HG02623 (cell line): ENCODE measurements around the gene PDIA4.
"Not testable (repeated sequence)": the region's sequence is repeated elsewhere in the genome, so short reads cannot be mapped to it uniquely, and the experiment has no call there.

Experiments used
- ATAC-seq: cut with Tn5 transposase; IDR thresholded peaks from one replicate; pipeline ENCODE4 v1.9.1; 2021; ENCODE audit warnings: moderate library complexity; ENCODE audit not compliant: unreplicated experiment

Gene PDIA4

DNA sequence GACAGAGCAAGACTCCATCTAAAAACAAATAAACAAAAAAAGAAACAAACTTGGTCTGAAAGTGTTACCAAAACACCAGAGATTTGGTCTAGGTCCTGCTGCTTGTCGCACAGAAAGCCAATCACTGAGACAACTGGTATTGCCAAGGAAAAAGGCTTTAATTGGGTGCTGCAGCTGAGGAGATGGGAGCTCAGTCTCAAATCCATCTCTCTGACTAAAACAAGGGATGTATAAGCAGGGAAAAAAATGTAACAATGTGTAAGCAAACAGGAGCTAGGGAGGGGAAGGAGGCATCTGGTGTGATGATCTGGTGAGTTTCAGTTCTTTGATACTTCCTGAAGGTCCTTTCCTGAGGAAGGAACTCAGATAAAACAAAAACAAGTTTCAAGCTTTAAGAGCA is 8.4 kb upstream of the PDIA4 start:
- no peak for ATAC-seq

DNA sequence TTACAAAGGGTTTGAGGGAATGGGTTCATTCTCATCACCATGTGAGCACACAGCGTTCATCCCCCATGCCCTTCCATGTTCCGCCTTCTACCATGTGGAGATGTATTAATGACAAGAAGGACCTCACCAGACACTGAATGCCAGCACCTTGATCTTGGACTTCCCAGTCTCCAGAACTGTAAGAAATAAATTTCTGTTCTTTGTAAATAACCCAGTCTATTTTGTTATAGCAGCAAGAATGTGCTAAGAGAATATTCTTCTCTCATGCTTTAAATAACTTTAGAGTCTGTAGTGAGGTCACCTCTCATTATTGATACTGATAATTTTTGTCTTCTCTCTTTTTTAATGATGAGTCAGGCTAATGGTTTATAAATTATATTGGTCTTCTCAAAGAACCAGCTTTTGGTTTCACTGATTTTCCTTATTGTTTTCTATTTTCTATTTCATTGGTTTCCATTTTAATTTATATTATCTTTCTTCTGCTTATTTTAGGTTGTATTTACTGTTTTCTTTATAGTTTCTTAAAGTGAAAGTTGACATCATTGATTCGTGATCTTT is 3.1 kb upstream of the PDIA4 start:
- no peak for ATAC-seq

DNA sequence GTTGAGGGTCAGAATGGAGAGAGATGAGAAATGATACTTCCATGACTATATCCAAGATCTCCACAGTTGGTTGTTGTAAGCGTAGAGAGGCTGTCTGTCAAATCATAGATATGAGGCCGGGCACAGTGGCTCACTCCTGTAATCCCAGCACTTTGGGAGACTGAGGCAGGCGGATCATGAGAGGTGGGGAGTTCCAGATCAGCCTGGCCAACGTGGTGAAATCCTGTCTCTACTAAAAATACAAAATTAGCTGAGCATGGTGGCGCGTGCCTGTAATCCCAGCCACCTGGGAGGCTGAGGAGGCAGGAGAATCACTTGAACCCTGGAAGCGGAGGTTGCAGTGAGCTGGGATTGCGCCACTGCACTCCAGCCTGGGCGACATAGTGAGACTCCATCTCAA is 2.1 kb upstream of the PDIA4 start:
- ATAC-seq: not testable (repeated sequence)

DNA sequence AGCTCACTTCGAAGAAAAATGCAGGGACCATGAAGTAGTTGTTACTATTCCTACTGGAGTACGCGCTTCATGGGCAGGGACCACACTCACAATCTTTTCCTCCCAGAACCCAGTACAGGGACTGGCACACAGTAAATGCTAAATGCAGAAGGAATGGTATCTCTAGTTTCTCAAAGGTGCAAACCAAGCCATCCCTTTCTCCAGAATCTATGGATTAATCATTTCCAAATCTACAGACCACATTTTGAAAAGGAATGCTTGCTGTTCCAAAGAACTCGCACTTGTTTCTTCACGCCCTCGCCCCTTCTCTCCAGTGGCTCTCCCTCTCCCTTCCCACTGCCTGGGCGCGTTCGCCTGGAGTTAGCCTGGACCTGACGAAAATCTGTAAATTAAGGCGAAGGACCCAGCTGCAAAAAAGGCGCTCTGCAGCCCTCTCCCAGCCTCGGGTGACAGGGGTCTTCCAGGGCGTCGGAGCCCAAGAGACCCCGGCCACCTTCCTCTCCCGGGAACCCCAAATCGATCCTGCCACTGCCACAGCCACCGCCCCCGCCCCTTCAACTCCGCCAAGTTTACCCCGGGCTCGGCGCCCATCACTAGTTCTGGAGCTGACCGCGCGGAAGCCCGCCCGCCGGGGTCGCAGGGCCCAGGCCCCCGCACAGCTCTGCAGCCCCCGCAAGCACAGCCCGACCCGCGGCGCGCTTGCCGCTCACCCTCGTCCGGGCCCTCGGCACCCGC is 527 bp downstream of the PDIA4 start:
- no peak for ATAC-seq

DNA sequence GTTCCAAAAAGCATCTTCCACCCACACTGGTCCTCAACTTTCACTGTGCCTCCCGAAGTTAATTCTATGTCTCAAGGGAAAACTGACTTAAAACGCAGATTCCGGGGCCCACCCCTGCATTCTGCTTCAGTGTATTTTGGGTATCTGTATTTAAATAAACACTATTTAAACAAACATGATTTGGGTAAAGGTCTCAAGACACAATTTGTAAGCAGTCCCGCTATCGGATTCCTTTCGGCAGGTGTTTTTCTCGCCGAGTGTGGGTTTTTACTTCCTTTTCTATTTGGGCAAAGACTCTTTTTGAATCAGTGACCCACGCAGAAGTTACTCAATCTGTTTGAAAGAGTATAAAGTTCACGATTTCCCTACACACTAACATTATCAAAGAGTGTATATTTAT is 1.2 kb downstream of the PDIA4 start:
- no peak for ATAC-seq

DNA sequence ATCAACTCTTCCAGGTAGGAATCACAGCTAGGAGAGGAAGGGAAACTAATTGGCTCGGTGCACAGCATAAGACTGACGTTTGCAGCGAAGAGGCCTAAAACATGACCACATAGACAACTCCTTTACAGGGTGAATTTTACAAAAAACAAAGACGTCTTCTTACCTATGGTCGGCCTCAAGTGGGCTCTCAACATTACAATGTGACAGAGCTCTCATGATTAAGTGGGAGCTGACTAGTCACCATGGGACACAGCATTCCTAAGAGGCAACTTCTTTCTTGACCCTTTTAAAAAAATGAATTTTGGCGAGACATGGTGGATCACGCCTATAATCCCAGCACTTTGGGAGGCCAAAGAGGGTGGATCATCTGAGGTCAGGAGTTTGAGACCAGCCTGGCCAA is 4.6 kb downstream of the PDIA4 start:
- no peak for ATAC-seq

DNA sequence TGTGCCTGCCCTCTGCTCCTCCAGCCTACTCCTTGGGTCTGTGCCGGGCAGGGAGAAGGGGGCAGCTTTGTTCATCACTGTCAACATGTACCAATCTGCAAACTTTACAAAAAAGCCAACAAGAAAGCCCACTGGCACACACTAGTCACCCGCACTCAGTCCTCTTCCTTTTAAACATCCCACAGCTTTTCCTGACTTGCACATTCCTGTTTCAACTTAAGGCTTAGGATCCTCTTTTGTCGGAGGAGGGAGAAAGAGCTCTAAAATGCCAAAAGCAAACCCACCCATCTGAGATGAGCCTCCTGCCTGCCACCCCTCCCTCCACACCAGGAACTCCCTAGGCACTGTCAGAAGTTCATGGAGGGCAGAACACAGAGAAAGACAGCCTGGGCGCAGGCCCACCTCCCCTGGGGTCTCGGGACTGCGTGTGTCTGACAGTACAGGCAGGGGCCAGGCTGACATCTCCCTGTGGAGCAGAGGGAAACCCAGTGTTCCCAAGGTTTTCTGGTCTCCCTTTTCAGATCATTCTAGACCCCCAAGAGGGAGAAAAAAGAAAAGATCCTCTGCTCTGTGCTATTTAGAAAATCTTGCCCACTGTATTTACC is 5.4 kb downstream of the PDIA4 start:
- ATAC-seq: no peak

DNA sequence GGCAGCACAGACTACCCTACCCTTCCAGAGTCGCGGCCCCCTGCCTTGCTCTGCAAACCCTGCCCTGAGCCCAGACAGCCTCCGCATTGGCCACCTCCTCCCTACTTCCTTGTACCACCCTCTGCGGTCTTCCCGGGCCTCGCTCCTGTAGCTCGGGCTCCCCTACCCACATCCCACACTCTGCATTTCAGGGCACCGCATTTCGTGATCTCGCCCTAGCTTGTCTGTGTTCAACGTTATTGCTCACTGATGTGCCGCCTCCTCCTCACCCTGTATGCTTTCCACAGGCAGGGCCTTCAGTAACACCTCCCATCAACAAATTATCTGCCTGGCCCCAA is 6.6 kb downstream of the PDIA4 start:
- no peak for ATAC-seq

DNA sequence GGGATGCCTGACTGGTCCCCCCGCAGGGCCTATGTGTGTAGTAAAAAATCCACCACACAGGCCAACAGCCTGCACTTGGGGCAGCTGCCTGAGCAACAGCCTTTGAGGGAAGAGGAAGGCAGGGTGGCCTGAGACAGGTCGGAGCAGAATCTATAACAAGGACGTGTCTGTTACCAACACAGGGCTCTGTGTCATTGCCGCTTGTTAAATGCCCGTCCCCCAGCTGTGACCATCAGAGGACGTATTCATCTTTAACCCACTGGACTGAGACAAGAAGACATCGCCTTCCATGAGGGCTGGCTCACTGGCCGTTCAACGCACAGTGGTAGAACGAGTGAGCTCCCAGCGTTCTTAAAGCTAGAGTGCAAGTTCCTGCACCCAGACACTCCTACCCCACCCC is 7.8 kb downstream of the PDIA4 start:
- no peak for ATAC-seq

DNA sequence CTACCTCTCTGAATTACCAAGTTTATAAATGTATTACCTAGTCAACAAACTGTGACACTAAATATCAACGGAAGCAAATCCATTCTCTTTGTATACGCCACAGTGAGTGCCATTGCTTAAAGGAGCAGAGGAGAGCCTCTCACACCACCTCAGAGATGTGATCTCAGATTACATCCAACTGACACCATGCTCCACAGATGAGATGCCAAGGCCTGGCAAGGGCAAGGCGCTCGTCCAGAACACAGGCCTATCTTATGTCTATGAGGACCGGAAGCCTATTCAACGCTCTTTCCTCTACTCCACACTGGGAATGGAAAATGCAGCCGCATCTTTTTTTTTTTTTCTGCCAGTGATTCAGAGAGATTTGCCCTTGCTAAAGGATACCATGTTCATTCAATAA is 11.4 kb downstream of the PDIA4 start:
- no peak for ATAC-seq

DNA sequence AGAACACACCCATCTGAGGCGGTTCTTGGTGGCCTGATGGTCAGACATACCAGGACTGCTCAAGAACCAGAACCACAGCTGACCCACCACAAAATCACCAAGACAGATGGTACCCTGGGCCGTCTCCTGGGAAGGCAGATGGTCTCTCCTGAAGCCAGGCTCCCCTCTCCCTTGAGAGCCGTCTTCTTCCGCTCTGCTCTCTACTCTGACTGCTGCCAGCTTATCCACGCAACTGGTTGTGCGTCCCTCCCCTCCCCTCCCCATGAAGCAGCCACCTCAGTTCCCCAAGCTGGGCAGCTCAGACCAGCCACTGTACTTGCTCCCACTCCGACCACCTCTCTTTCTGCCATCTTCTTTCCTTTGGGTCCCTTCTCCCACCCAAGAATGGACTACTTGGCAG is 14.0 kb downstream of the PDIA4 start:
- ATAC-seq: no peak

DNA sequence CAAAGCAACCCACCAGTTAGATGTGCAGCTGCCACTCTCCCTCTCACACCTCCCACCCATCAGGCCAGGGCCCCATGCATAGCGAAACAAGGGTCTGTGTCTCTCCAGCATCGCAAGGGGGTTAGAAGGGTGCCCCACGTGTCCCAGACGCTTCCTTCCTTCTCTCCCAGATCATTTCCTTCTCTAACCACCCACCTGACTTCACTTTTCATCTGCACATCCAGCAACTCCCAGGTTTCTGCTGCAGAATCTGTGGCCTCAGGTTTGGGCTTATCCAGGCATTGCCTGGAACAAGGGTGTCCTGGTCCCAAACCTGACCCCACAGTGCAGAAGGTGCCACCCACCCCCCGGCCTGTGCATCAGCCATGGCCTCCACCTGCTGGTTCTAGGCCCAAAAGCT is 14.4 kb downstream of the PDIA4 start:
- no peak for ATAC-seq

DNA sequence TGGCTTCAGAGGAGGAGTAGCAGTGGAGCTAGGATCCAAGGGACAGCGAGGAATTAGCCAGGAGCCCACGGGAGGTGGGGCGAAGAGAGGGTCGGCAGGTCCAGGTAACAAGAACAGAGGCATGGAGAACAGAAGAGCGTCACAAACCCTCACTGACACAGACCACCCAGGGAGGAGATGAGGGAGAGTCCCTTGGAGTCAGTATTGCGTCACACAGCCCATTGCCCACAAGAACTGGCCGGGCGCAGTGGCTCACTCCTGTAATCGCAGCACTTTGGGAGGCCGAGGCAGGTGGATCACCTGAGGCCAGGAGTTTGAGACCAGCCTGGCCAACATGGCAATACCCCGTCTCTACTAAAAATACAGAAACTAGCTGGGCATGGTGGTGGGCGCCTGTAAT is 15.6 kb downstream of the PDIA4 start:
- ATAC-seq: not testable (repeated sequence)

DNA sequence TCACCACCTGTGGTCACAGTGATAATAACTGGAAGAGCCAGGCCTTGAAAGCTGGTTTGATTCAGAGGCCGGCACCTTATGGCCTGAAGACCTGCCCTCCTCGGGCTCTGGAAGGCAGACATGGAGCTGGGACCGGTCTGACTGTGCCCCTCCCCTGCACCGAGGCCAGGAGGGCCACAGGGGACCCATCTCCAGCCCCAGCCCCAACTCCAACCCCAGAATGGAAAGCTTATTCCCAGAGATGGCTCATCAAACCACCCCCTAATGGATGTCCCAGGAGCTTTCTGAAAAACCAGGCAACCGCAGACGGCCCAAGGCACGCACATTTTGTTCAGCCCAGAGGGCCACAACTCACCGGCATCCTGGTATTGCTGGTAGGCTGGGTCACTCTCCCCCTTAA is 16.8 kb downstream of the PDIA4 start:
- no peak for ATAC-seq

DNA sequence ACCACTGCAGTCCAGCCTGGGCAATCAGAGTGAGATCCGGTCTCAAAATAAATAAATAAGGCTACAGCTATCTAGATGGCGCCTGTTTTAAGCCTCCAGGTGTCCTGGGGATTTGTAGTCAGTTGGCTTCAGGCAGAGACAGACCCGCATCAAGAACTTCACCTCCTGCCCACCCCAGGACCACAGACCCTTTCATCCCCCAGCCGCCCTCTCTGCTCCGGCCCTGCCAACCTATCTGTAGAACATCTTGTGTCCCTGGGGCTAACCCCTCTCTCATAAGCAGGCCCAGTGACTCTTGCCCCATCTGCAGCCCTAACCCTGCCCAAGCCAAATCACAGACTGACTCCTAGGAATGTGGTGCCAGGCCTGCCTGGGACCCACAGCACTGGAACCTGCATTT is 17.9 kb downstream of the PDIA4 start:
- no peak for ATAC-seq

DNA sequence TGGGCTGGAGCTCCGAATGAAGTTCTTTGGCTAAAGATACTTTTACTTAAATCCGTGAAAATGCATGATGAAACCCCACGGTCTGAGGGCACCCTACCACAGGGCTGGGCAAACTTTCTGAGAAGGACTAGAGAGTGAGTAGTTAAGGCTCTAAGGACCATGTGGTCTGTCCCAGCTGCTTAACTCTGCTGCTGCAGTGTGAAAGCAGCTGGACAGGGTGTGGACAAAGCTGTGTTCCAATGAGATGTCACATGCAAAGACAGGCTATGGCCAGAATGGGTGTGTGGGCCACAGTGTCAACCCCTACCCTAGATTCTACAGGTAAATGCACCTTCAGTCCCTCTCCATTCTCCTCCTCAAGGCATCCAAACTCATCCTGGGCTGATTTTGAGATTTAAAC is 18.8 kb downstream of the PDIA4 start:
- ATAC-seq: no peak

DNA sequence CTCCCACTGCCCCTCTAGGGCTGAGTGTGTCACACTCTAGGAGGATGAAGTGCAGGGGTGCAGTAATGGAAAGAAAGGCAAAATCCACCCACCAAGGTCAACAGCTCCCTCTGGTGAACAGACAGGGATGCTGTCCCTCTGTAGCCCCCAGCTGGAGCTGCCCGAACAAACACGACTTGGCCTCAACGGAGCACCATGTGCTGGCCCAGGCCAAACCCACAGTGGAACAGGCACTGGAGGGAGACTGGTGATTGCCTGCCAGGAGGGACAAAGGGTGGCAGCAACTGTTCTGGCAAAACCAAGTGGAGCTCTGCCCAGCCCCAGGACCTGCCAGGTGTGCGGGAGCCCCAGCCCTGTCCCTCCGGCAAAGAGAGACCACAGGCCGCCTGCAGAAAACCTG is 20.7 kb downstream of the PDIA4 start:
- ATAC-seq: no peak

DNA sequence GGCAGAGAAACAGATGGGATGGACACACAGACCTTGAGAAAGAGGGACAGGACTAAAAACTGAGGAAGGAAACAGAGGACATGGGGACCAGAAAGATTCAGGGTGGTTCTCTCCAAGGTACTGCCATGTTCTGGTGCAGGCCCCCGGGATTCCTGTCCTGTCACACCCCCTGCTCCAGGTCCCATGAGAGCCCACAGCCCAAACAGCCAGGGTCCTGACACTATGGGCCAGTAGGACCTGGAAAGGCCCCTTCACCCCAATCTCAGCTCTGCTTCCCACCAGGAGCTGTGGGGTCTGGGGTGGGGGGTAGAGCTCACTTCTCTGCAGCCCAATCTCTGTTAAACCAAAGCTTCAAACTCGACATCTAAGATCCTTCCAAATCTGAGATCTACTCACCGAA is 21.2 kb downstream of the PDIA4 start:
- ATAC-seq: no peak

DNA sequence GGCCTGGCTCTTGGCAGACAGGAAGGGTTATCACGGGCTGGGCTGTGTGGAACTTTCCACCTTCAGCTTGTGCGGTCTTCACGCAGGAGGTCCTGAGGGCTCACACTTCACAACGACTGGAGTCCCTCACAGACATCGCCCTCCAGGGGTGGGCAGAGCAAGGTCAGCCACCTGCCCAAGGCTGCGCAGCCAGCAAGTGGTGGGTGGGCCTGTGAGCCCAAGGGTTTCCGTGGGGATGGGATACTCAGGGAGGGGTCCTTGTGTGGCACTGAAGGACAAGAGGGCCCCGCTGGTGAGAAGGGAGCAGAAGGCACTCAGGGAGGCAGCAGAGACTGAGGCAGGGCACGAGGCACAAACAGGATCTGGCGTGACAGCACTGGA is 22.0 kb downstream of the PDIA4 start:
- no peak for ATAC-seq

DNA sequence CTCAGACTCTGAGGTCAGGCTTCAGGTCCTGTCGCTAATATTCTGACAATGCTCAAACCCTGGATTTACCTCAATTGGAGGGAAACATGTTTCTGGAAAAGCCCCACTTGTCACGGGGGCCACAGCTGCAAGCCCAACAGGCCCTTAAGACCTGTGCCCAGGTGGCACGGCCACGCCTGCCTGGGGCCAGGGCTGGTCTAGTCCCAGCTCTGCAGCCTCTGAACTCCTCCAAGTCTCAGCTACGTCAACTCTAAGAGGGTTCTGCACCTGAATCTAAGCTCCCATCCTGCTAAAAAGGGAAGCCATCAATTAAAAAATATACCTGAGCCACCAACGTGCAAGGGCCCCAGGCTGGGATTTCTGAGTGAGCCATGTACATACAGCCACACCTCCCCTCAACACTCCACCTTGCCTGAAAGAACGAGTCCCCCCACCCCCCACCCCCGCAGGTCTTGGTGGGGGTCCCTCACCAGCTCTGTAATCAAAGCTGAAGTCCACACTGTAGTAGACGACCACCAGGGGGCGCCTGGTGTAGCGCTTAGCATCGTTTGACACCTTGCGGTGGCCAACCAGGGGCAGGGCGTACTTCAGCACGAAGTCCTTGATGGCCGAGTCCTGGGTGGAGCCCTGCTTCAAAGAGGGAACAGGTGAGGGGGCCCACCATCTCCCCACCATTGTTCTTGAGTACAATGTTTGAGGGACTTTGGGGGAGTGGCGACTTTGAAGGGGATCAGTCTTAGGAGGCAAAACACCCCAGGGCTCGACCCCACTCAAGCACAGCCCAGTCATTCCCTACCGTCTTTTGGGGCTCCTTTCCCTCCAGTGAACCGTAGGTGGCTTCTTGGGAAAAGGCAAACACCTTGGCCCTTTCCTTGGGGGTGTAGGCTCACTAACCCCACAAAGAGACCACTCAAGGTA is 22.6 kb downstream of the PDIA4 start:
- ATAC-seq: peak; percentile 63

DNA sequence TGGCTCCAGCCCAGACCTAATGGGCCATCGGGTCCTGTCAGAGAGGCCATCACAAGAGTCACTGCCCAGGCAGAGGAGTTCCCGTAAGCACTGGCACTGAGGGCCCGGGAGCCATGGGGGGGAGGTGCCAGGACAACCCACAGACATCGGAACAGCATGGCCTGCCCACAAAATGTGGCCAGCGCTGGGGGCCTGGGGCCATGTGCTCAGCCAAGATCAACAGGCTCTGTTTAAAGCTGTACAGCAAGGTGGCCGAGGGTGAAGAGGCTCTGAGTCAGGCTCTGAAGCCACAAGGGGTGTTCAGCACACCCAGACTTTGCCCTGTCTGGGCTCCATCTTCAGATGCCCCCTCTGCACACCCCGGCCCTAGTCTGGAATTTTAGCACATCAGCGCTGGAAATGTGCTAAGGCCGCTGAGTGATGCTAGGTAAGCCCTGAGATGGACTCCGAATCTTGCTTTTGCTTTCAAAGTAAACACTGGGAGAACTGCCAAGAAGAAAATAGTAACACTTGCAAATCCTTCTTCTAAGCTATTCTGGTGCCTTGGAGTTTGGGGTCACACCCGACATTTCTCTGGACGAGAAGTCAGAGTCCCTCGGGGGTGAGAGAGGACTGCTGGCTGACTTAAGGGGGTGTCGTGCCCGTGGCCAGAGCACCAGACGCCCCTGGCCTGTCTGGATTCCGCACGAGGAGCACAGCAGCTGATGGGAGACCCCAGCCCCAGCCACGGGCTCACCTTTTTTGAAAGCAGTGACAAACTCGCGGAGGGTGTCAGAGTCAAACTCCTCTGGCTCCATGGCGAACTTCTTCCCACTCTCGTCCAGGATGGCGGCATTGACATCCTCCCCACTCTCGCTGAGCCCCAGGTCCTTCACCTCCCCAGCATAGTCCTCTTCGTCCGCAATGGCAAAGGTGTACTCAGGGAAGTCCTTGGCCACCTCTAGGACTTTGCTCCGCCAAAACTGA is 23.6 kb downstream of the PDIA4 start:
- ATAC-seq: no peak
